Uterus (tissue), 2 donors: Measurements from ENCODE around the gene KIN.

ENCODE experiments used
- POLR2A ChIP-seq, 2 donors: fragments of 450-650 bp; IDR thresholded peaks; one replicate each; pipeline ENCODE4 v1.6.1; 2016; ENCODE audit warnings: antibody characterized with exemption in 2 of 2, mild to moderate bottlenecking in 1 of 2, moderate library complexity in 1 of 2
- TF ChIP-seq, protein P1 (sequence below), 4 experiments: fragments of 200-600 bp in 2 of 4; fragments of 450-650 bp in 2 of 4; sonication (generic) in 2 of 4; IDR thresholded peaks; one replicate each; pipeline ENCODE4 v1.5.1; 2016 to 2019; ENCODE audit warnings: antibody characterized with exemption in 4 of 4, mild to moderate bottlenecking in 2 of 4, moderate library complexity in 1 of 4

DNA sequence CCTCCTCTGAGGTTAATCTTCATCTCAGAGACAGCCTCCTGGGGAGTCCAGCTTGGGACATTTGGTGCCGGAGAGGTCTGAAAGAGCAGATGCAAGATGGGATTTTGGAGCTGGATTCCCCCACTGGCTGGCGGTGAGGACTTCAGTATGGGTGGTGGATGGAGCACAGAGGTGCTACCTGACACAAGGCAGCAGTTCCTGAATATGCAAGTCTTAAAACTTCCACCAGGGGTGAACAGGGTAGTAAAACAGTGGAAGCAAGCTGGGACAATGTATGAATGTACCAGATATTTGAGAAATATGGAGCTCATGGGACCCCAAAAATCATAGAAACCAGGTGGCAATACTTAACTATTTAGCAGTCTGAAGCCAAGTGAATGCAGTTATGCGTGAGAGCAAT lies 25.7 kb upstream of the KIN start:
- TF ChIP-seq POLR2A (IDR thresholded peaks at IDR 0.05), result no peak
- TF ChIP-seq, protein P1, sequence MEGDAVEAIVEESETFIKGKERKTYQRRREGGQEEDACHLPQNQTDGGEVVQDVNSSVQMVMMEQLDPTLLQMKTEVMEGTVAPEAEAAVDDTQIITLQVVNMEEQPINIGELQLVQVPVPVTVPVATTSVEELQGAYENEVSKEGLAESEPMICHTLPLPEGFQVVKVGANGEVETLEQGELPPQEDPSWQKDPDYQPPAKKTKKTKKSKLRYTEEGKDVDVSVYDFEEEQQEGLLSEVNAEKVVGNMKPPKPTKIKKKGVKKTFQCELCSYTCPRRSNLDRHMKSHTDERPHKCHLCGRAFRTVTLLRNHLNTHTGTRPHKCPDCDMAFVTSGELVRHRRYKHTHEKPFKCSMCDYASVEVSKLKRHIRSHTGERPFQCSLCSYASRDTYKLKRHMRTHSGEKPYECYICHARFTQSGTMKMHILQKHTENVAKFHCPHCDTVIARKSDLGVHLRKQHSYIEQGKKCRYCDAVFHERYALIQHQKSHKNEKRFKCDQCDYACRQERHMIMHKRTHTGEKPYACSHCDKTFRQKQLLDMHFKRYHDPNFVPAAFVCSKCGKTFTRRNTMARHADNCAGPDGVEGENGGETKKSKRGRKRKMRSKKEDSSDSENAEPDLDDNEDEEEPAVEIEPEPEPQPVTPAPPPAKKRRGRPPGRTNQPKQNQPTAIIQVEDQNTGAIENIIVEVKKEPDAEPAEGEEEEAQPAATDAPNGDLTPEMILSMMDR (IDR thresholded peaks at IDR 0.05), result no peak
